Thyroid gland (tissue), 4 donors: ENCODE measurements around the gene POU6F2. TPM values are rescaled to one million over a fixed set of nuclear protein-coding genes. Genes with fewer than 3 reads are reported as not detected.

Experiments used
- DNase-seq, 2 donors: peaks; one replicate each; pipeline ENCODE4 v3.0.0-alpha.2; 2019
- H3K27ac ChIP-seq, 3 donors: fragments of 200-600 bp; sonication (generic); 1 replicate in 2 of 3; 2 replicates in 1 of 3; pipeline ENCODE4 v1.5.1; 2016 to 2019; ENCODE audit warnings: mild to moderate bottlenecking in 1 of 3, moderate library complexity in 1 of 3
- H3K27me3 ChIP-seq: fragments of 200-600 bp; sonication (generic); one replicate; pipeline ENCODE4 v1.5.1; 2019
- H3K36me3 ChIP-seq, 2 donors: fragments of 200-600 bp; sonication (generic); one replicate each; pipeline ENCODE4 v1.5.1; 2016 to 2019
- H3K4me1 ChIP-seq, 2 donors: fragments of 200-600 bp; sonication (generic); one replicate each; pipeline ENCODE4 v1.5.1; 2017 to 2019
- H3K4me3 ChIP-seq, 3 donors: fragments of 200-600 bp; sonication (generic); replicated peaks in 1 of 3; 1 replicate in 2 of 3; 2 replicates in 1 of 3; pipeline ENCODE4 v1.5.1; 2016; ENCODE audit warnings: mild to moderate bottlenecking in 1 of 3
- H3K9me3 ChIP-seq: fragments of 200-600 bp; sonication (generic); one replicate; pipeline ENCODE4 v1.5.1; 2017
- CTCF ChIP-seq, 6 experiments: fragments of 200-600 bp in 3 of 6; fragments of 450-650 bp in 3 of 6; sonication (generic) in 3 of 6; IDR thresholded peaks; one replicate each; pipeline ENCODE4 v1.5.1; 2016 to 2019; ENCODE audit warnings: antibody characterized with exemption in 6 of 6, mild to moderate bottlenecking in 2 of 6, inconsistent platforms in 1 of 6, moderate library complexity in 1 of 6
- POLR2A ChIP-seq, 2 donors: fragments of 450-650 bp; IDR thresholded peaks; one replicate each; pipeline ENCODE4 v1.6.1; 2017; ENCODE audit warnings: antibody characterized with exemption in 2 of 2, mild to moderate bottlenecking in 2 of 2, moderate library complexity in 1 of 2
- WGBS, 2 donors: methylation state at CpG; one replicate each; pipeline ENCODE4 v1.1.5; 2017; 5-methylcytosine and 5-hydroxymethylcytosine counted together
- intact Hi-C: fragments of 100-400 bp; cut with DNase I; formaldehyde crosslinking; loops from one replicate; pipeline ENCODE4 v1.15.1; 2023
- total RNA-seq, 4 donors: library from RNA; depleted of rRNA; stranded (reverse); fragments of >200 nt; gene quantifications; one replicate each; pipeline ENCODE4 v1.2.3, GENCODE V29; 2016

The POU6F2 gene
- total RNA-seq, 4 donors from 2014 or later = 0.33 TPM; not detected in 3

GRCh38 chr7:39417642-39418041, 439.9 kb downstream of the POU6F2 start:
- DNase-seq = no peak
- Histone ChIP-seq H3K4me3 (no peak overlapping the region), H3K36me3 (no peaks in the 10 kb centered on the region), H3K9me3 (no peaks in the 10 kb centered on the region), H3K27ac (no peak overlapping the region), H3K4me1 (no peaks in the 10 kb centered on the region), H3K27me3 (no peaks in the 10 kb centered on the region)
- intact Hi-C loops = no loop called here
- 81 to 85% methylated on average over 1 of the region's 1 CpG for WGBS, 2 donors
- TF ChIP-seq CTCF (IDR thresholded peaks at IDR 0.05) (no peak), POLR2A (IDR thresholded peaks at IDR 0.05) (no peak)

GRCh38 chr7:39421251-39421650, 443.5 kb downstream of the POU6F2 start:
- no peaks in the 10 kb centered on the region for H3K9me3 ChIP-seq
- H3K27me3 ChIP-seq = no peaks in the 10 kb centered on the region
- no peaks in the 10 kb centered on the region for H3K4me1 ChIP-seq
- 85 to 92% methylated on average over 2 of the region's 2 CpGs for whole genome bisulfite sequencing, 2 donors
- TF ChIP-seq POLR2A (IDR thresholded peaks at IDR 0.05) = no peak
- TF ChIP-seq CTCF (IDR thresholded peaks at IDR 0.05) = no peak
- no peak overlapping the region for H3K27ac ChIP-seq
- intact Hi-C loops = no loop called here
- H3K36me3 ChIP-seq = no peaks in the 10 kb centered on the region
- DNase-seq = no peak
- H3K4me3 ChIP-seq = no peak overlapping the region

- H3K4me3 ChIP-seq = no peak overlapping the region
- WGBS, 2 donors = 92 to 93% methylated on average over 2 of the region's 2 CpGs
- intact Hi-C loops = no loop called here
- H3K36me3 ChIP-seq = no peaks in the 10 kb centered on the region
- H3K27me3 ChIP-seq = no peaks in the 10 kb centered on the region
- TF ChIP-seq CTCF (IDR thresholded peaks at IDR 0.05) (no peak), POLR2A (IDR thresholded peaks at IDR 0.05) (no peak)
- H3K9me3 ChIP-seq = no peaks in the 10 kb centered on the region
- DNase-seq = no peak
- no peaks in the 10 kb centered on the region for H3K4me1 ChIP-seq
- no peak overlapping the region for H3K27ac ChIP-seq
Measured at GRCh38 chr7:39421661-39422060, 444.0 kb downstream of the POU6F2 start.

- 37 to 63% methylated on average over 1 of the region's 1 CpG for whole genome bisulfite sequencing, 2 donors
- TF ChIP-seq CTCF (IDR thresholded peaks at IDR 0.05) = no peak
- TF ChIP-seq POLR2A (IDR thresholded peaks at IDR 0.05) = no peak
- no peak overlapping the region for H3K27ac ChIP-seq
- no peaks in the 10 kb centered on the region for H3K9me3 ChIP-seq
- H3K27me3 ChIP-seq = no peaks in the 10 kb centered on the region
- H3K36me3 ChIP-seq = no peaks in the 10 kb centered on the region
- intact Hi-C loops = no loop called here
- no peak overlapping the region for H3K4me3 ChIP-seq
- H3K4me1 ChIP-seq = no peaks in the 10 kb centered on the region
- no peak for DNase-seq
Measured at GRCh38 chr7:39428221-39428620, 450.5 kb downstream of the POU6F2 start.

GRCh38 chr7:39429421-39429820, 451.7 kb downstream of the POU6F2 start:
- Histone ChIP-seq H3K27ac (no peak overlapping the region), H3K27me3 (no peaks in the 10 kb centered on the region), H3K4me1 (no peaks in the 10 kb centered on the region), H3K4me3 (no peak overlapping the region), H3K9me3 (no peaks in the 10 kb centered on the region), H3K36me3 (no peaks in the 10 kb centered on the region)
- WGBS, 2 donors = 63 to 73% methylated on average over 2 of the region's 2 CpGs
- no peak for TF ChIP-seq CTCF (IDR thresholded peaks at IDR 0.05)
- no peak for TF ChIP-seq POLR2A (IDR thresholded peaks at IDR 0.05)
- intact Hi-C loops = no loop called here
- DNase-seq = no peak
